Liver (tissue), 3 donors: Measurements from ENCODE around the gene RAVER2.

Experiments
- GABPA ChIP-seq, 2 donors: IDR thresholded peaks in 1 of 2; conservative IDR thresholded peaks in 1 of 2; 2 replicates each; pipeline ENCODE4 v1.6.1; 2016; ENCODE audit warnings: antibody characterized with exemption in 2 of 2, mild to moderate bottlenecking in 1 of 2, moderate library complexity in 1 of 2
- HNF4G ChIP-seq: IDR thresholded peaks from 2 replicates; pipeline ENCODE4 v1.6.1; 2016; ENCODE audit warnings: antibody characterized with exemption
- RXRA ChIP-seq, 2 donors: IDR thresholded peaks; 2 replicates each; pipeline ENCODE4 v1.6.1; 2017 to 2018; ENCODE audit warnings: antibody characterized with exemption in 2 of 2, mild to moderate bottlenecking in 1 of 2
- TAF1 ChIP-seq: conservative IDR thresholded peaks from 2 replicates; pipeline ENCODE4 v1.6.1; 2016; ENCODE audit warnings: antibody characterized with exemption, mild to moderate bottlenecking
- YY1 ChIP-seq: IDR thresholded peaks from 2 replicates; pipeline ENCODE4 v1.6.1; 2016; ENCODE audit warnings: antibody characterized with exemption, mild to moderate bottlenecking
- TF ChIP-seq, protein P1 (sequence below): fragments of 150-350 bp; IDR thresholded peaks from 2 replicates; pipeline ENCODE4 v1.5.1; 2017; ENCODE audit warnings: improper control_type of control experiment, low read depth, low read length; ENCODE audit not compliant: missing input control
- TF ChIP-seq, protein P2 (sequence below): IDR thresholded peaks from 2 replicates; pipeline ENCODE4 v1.6.1; 2016; ENCODE audit warnings: antibody characterized with exemption, mild to moderate bottlenecking
- TF ChIP-seq, protein P3 (sequence below): IDR thresholded peaks from 2 replicates; pipeline ENCODE4 v1.6.1; 2016; ENCODE audit warnings: antibody characterized with exemption
- donor health status: healthy.
- donor health status: healthy.

DNA sequence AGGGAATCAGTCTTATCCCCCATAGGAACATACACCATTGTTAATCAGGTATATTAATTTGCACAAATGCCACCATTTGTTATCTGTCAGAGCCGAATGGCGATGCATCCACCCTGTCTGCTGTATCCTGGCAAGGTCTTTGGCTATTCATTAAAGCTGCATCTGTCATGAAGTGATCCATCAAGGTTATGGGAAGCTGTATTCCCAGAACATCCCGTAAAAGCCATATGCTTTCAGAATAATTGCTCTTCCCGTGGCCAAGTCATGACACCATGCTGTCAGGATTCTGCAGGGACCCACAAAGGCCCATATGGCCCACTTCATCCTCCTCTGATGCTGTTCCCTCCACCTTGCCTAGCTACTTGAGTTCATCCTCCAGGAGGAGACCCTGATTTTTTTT lies 103.9 kb downstream of the RAVER2 start:
- TF ChIP-seq YY1 (no peak), TAF1 (no peak), RXRA (IDR thresholded peaks at IDR 0.05) (no peak), GABPA (IDR thresholded peaks at IDR 0.05 in 1 of 2, conservative IDR thresholded peaks at IDR 0.05 in 1 of 2) (no peak), HNF4G (no peak)
- TF ChIP-seq, protein P1, sequence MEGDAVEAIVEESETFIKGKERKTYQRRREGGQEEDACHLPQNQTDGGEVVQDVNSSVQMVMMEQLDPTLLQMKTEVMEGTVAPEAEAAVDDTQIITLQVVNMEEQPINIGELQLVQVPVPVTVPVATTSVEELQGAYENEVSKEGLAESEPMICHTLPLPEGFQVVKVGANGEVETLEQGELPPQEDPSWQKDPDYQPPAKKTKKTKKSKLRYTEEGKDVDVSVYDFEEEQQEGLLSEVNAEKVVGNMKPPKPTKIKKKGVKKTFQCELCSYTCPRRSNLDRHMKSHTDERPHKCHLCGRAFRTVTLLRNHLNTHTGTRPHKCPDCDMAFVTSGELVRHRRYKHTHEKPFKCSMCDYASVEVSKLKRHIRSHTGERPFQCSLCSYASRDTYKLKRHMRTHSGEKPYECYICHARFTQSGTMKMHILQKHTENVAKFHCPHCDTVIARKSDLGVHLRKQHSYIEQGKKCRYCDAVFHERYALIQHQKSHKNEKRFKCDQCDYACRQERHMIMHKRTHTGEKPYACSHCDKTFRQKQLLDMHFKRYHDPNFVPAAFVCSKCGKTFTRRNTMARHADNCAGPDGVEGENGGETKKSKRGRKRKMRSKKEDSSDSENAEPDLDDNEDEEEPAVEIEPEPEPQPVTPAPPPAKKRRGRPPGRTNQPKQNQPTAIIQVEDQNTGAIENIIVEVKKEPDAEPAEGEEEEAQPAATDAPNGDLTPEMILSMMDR = no peak
- TF ChIP-seq, protein P2, sequence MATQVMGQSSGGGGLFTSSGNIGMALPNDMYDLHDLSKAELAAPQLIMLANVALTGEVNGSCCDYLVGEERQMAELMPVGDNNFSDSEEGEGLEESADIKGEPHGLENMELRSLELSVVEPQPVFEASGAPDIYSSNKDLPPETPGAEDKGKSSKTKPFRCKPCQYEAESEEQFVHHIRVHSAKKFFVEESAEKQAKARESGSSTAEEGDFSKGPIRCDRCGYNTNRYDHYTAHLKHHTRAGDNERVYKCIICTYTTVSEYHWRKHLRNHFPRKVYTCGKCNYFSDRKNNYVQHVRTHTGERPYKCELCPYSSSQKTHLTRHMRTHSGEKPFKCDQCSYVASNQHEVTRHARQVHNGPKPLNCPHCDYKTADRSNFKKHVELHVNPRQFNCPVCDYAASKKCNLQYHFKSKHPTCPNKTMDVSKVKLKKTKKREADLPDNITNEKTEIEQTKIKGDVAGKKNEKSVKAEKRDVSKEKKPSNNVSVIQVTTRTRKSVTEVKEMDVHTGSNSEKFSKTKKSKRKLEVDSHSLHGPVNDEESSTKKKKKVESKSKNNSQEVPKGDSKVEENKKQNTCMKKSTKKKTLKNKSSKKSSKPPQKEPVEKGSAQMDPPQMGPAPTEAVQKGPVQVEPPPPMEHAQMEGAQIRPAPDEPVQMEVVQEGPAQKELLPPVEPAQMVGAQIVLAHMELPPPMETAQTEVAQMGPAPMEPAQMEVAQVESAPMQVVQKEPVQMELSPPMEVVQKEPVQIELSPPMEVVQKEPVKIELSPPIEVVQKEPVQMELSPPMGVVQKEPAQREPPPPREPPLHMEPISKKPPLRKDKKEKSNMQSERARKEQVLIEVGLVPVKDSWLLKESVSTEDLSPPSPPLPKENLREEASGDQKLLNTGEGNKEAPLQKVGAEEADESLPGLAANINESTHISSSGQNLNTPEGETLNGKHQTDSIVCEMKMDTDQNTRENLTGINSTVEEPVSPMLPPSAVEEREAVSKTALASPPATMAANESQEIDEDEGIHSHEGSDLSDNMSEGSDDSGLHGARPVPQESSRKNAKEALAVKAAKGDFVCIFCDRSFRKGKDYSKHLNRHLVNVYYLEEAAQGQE = no peak
- TF ChIP-seq, protein P3, sequence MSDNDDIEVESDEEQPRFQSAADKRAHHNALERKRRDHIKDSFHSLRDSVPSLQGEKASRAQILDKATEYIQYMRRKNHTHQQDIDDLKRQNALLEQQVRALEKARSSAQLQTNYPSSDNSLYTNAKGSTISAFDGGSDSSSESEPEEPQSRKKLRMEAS = no peak
